ENCODE data around the gene TFF2. TPM values are rescaled to one million over a fixed set of nuclear protein-coding genes. Genes with fewer than 3 reads are reported as not detected.

The TFF2 gene
- total and polyA plus RNA-seq, 2 of the 4 experiments (the other 2 are of a cell fraction), result not detected

DNA sequence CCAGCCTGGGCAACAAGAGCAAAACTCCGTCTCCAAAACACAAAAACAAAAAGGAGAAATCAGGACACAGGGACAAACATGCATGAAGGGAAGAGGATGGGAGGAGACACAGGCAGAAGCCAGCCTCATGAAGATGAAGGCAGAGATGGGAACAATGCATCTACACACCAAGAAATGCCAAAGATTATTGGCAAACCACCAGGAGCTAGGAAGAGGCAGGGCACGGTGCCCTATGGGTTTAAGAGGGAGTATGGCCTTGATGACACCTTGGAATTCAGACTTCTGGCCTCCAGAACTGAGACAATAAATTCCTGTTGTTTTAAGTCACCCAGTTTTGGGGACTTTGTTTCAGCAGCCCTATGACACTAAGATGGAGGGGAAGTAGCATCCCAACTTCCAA is 39.9 kb upstream of the TFF2 start:
- Histone ChIP-seq H3K27me3 (ENCODE audit: control insufficient read depth, insufficient read depth, low read length) (peaks cover 29% of the 10 kb centered on the region), H3K23ac (ENCODE audit: low read depth, low read length) (no peak overlapping the region), H2BK120ac (ENCODE audit: low read depth, low read length) (no peak overlapping the region), H4K20me1 (ENCODE audit: insufficient read depth, low read length) (no peaks in the 10 kb centered on the region), H4K8ac (ENCODE audit: low read depth in 2 of 2, low read length in 2 of 2) (no peak overlapping the region), H3K9me3 (ENCODE audit: control insufficient read depth, insufficient read depth, low read length) (no peaks in the 10 kb centered on the region), H2AK9ac (replicated peaks; ENCODE audit: low read depth, low read length, poor library complexity) (no peak overlapping the region), H3K4ac (ENCODE audit: low read depth, low read length) (no peak overlapping the region), H3K79me1 (ENCODE audit: low read depth in 1 of 2, low read length in 2 of 2) (no peaks in the 10 kb centered on the region), H4K5ac (ENCODE audit: low read depth, low read length) (no peak overlapping the region), H3K18ac (ENCODE audit: low read depth, low read length) (no peak overlapping the region), H3K4me2 (ENCODE audit: low read depth, low read length) (no peak overlapping the region), H2BK15ac (ENCODE audit: low read depth, low read length) (no peak overlapping the region), H4K91ac (ENCODE audit: insufficient read depth, low read depth, low read length) (no peak overlapping the region), H3K36me3 (ENCODE audit: control insufficient read depth, insufficient read depth, low read length) (no peaks in the 10 kb centered on the region), H2BK20ac (ENCODE audit: low read depth, low read length) (no peak overlapping the region), H3K27ac (ENCODE audit: insufficient read depth, low read length) (no peak overlapping the region), H3K56ac (ENCODE audit: extremely low read depth, insufficient read depth, low read length) (no peak overlapping the region), H2AFZ (replicated peaks; ENCODE audit: low read length, poor library complexity) (no peak overlapping the region), H3K4me3 (ENCODE audit: insufficient read depth, low read depth, low read length) (no peak overlapping the region), H3K9me1 (ENCODE audit: insufficient read depth, low read length) (no peaks in the 10 kb centered on the region), H3K4me1 (ENCODE audit: control insufficient read depth, insufficient read depth, low read length) (no peaks in the 10 kb centered on the region), H2AK5ac (ENCODE audit: low read depth, low read length) (no peak overlapping the region), H3K14ac (replicated peaks; ENCODE audit: low read depth, low read length) (no peak overlapping the region), H3K9ac (ENCODE audit: low read depth, low read length) (no peak overlapping the region), H2BK5ac (ENCODE audit: low read depth, low read length, poor library complexity, severe bottlenecking) (no peak overlapping the region)
- intact Hi-C loops (cut with micrococcal nuclease) (no loop called here), in situ Hi-C loops (cut with MboI; ENCODE audit: low sequenced_read_pairs) (no loop called here), dilution Hi-C loops (cut with HindIII; ENCODE audit: low sequenced_read_pairs, unreplicated experiment) (no loop called here)
- TF ChIP-seq CHD1 (IDR thresholded peaks at IDR 0.05; ENCODE audit: low read depth, low read length) (no peak), CTCF (conservative IDR thresholded peaks at IDR 0.05; ENCODE audit: low read depth, low read length) (no peak), NFE2L2 (IDR thresholded peaks at IDR 0.05; ENCODE audit: low read depth, low read length) (no peak), MAZ (IDR thresholded peaks at IDR 0.05; ENCODE audit: borderline replicate concordance, low read depth, low read length) (no peak), BHLHE40 (IDR thresholded peaks at IDR 0.05; ENCODE audit: low read depth, low read length) (no peak), CEBPB (IDR thresholded peaks at IDR 0.05; ENCODE audit: low read depth, low read length) (no peak), FOS (IDR thresholded peaks at IDR 0.05; ENCODE audit: low read depth, low read length) (no peak), MXI1 (IDR thresholded peaks at IDR 0.05; ENCODE audit: borderline replicate concordance, low read depth, low read length) (no peak), POLR2A (IDR thresholded peaks at IDR 0.05; ENCODE audit: low read depth, low read length) (no peak)
- TF ChIP-seq, protein P1, sequence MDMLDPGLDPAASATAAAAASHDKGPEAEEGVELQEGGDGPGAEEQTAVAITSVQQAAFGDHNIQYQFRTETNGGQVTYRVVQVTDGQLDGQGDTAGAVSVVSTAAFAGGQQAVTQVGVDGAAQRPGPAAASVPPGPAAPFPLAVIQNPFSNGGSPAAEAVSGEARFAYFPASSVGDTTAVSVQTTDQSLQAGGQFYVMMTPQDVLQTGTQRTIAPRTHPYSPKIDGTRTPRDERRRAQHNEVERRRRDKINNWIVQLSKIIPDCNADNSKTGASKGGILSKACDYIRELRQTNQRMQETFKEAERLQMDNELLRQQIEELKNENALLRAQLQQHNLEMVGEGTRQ (IDR thresholded peaks at IDR 0.05; ENCODE audit: low read depth, low read length), result no peak
- CTCF ChIA-PET, result no interaction called here
- DNase-seq (no peak), ATAC-seq (ENCODE audit: low read depth) (no peak)
- POLR2A ChIA-PET (ENCODE audit: unreplicated experiment), result no interaction called here
- BruUV-seq (replicated peaks), result no TSS peak
- no CpG with 5 or more reads among the region's 2 CpGs for WGBS, 2 experiments (ENCODE audit: extremely low coverage in 2 of 2, insufficient read length in 1 of 2)
